NCI-H69 (cell line): ENCODE measurements around the gene SLC6A6.

Experiments
- DNase-seq: peaks from one replicate; lab custom pipeline; 2025; lab: John Stamatoyannopoulos, UW

Gene SLC6A6

GRCh38 chr3:14422016-14422963, 19.9 kb downstream of the SLC6A6 start:
- no peak for DNase-seq

- peak; percentile 29 for DNase-seq
These were observed 20.9 kb downstream of the SLC6A6 start for GRCh38 chr3:14423197-14423743.

GRCh38 chr3:14423963-14424362, 21.6 kb downstream of the SLC6A6 start:
- no peak for DNase-seq

- DNase-seq: no peak
These were observed 22.5 kb downstream of the SLC6A6 start for GRCh38 chr3:14424711-14425580.

GRCh38 chr3:14425581-14426304, 23.3 kb downstream of the SLC6A6 start:
- DNase-seq: peak; percentile 91

GRCh38 chr3:14426305-14426620, 23.9 kb downstream of the SLC6A6 start:
- no peak for DNase-seq

- DNase-seq: peak; percentile 37
These were observed 26.0 kb downstream of the SLC6A6 start for GRCh38 chr3:14428087-14429033.

GRCh38 chr3:14429237-14429636, 26.8 kb downstream of the SLC6A6 start:
- no peak for DNase-seq

- DNase-seq: no peak
These were observed 27.2 kb downstream of the SLC6A6 start for GRCh38 chr3:14429640-14430039.

- no peak for DNase-seq
These were observed 27.6 kb downstream of the SLC6A6 start for GRCh38 chr3:14430053-14430452.

- no peak for DNase-seq
These were observed 28.5 kb downstream of the SLC6A6 start for GRCh38 chr3:14430706-14431451.

GRCh38 chr3:14431452-14431916, 29.1 kb downstream of the SLC6A6 start:
- DNase-seq: no peak

- peak; percentile 58 for DNase-seq
These were observed 29.8 kb downstream of the SLC6A6 start for GRCh38 chr3:14431917-14432834.

GRCh38 chr3:14433106-14433505, 30.7 kb downstream of the SLC6A6 start:
- peak; percentile 36 for DNase-seq

- DNase-seq: no peak
These were observed 31.7 kb downstream of the SLC6A6 start for GRCh38 chr3:14434126-14434497.

- no peak for DNase-seq
These were observed 32.2 kb downstream of the SLC6A6 start for GRCh38 chr3:14434498-14435151.

GRCh38 chr3:14435175-14436014, 33.0 kb downstream of the SLC6A6 start:
- DNase-seq: no peak

- DNase-seq: no peak
These were observed 34.5 kb downstream of the SLC6A6 start for GRCh38 chr3:14436954-14437281.
